H1 (cell line): ENCODE data around the gene NR2C2. TPM values are rescaled to one million over a fixed set of nuclear protein-coding genes. Genes with fewer than 3 reads are reported as not detected.

ENCODE experiments used
- CTCF ChIA-PET: fragments of 300-600 bp; sonication (Branson Sonifier 250); formaldehyde crosslinking; loops from one replicate; lab custom pipeline; 2021; ENCODE audit not compliant: partially characterized antibody; lab: Charles Lee
- POLR2A ChIA-PET: fragments of 300-600 bp; sonication (Branson Sonifier 250); formaldehyde crosslinking; loops from one replicate; lab custom pipeline; 2021; ENCODE audit warnings: inconsistent platforms; ENCODE audit not compliant: partially characterized antibody; lab: Charles Lee
- DNase-seq, 2 experiments: peaks; one replicate each; pipeline versions ENCODE4 v3.0.0 to v3.0.0-alpha.2; 2010 to 2022; ENCODE audit warnings: low spot score in 2 of 2, low read depth in 1 of 2, mixed read lengths in 1 of 2
- FAIRE-seq: peaks from 2 replicates; lab custom pipeline; 2011; peaks lifted over from hg19 to GRCh38; lab: Jason Lieb, UNC
- H2AFZ ChIP-seq: 2 replicates; pipeline ENCODE4 v1.8.1; 2012; ENCODE audit warnings: low read length, inconsistent platforms
- H2AK5ac ChIP-seq: 2 replicates; pipeline ENCODE4 v1.6.1; 2013; ENCODE audit warnings: low read depth, low read length
- H2BK120ac ChIP-seq: replicated peaks from 2 replicates; pipeline ENCODE3; 2013; ENCODE audit warnings: low read depth, low read length, inconsistent platforms
- H2BK12ac ChIP-seq: 2 replicates; pipeline ENCODE4 v1.6.1; 2013; ENCODE audit warnings: low read depth, low read length
- H2BK15ac ChIP-seq: 2 replicates; pipeline ENCODE4 v1.6.1; 2013; ENCODE audit warnings: low read length
- H2BK20ac ChIP-seq: 2 replicates; pipeline ENCODE4 v1.6.1; 2013; ENCODE audit warnings: low read length
- H2BK5ac ChIP-seq: 2 replicates; pipeline ENCODE4 v1.6.1; 2013; ENCODE audit warnings: low read depth, low read length
- H3K14ac ChIP-seq: 2 replicates; pipeline ENCODE4 v1.6.1; 2013; ENCODE audit warnings: inconsistent platforms; ENCODE audit not compliant: insufficient read length
- H3K18ac ChIP-seq: 2 replicates; pipeline ENCODE4 v1.6.1; 2013; ENCODE audit warnings: low read length; ENCODE audit errors: extremely low read depth
- H3K23ac ChIP-seq: 2 replicates; pipeline ENCODE4 v1.6.1; 2013; ENCODE audit warnings: inconsistent platforms; ENCODE audit not compliant: insufficient read length
- H3K23me2 ChIP-seq: 2 replicates; pipeline ENCODE4 v1.6.1; 2013; ENCODE audit warnings: low read depth, low read length
- H3K27ac ChIP-seq: 2 replicates; pipeline ENCODE4 v1.6.1; 2011; ENCODE audit warnings: low read depth, low read length, inconsistent platforms
- H3K27me3 ChIP-seq, 4 experiments: replicated peaks in 1 of 4; 1 replicate in 1 of 4; 2 replicates in 3 of 4; pipeline versions ENCODE4 v1.6.1 to v1.8.1; 2011 to 2013; ENCODE audit warnings: low read length in 3 of 4, mild to moderate bottlenecking in 3 of 4, inconsistent platforms in 2 of 4, mixed read lengths in 2 of 4, moderate library complexity in 1 of 4; ENCODE audit not compliant: control insufficient read depth in 3 of 4, insufficient read depth in 3 of 4; ENCODE audit errors: extremely low read depth in 1 of 4
- H3K36me3 ChIP-seq, 4 experiments: 2 replicates each; pipeline versions ENCODE4 v1.6.1 to v1.8.1; 2011 to 2013; ENCODE audit warnings: mild to moderate bottlenecking in 4 of 4, low read length in 3 of 4, moderate library complexity in 2 of 4, control low read depth in 1 of 4, inconsistent platforms in 1 of 4; ENCODE audit not compliant: insufficient read depth in 4 of 4, control insufficient read depth in 2 of 4
- H3K4ac ChIP-seq: replicated peaks from 2 replicates; pipeline ENCODE3; 2013; ENCODE audit warnings: low read length, low read depth, mixed read lengths, inconsistent platforms; ENCODE audit not compliant: insufficient read length
- H3K4me1 ChIP-seq, 4 experiments: replicated peaks in 1 of 4; 1 replicate in 1 of 4; 2 replicates in 3 of 4; pipeline versions ENCODE4 v1.6.1 to v1.8.1; 2011 to 2013; ENCODE audit warnings: low read length in 3 of 4, inconsistent platforms in 2 of 4, mixed read lengths in 1 of 4; ENCODE audit not compliant: insufficient read depth in 4 of 4, control insufficient read depth in 3 of 4
- H3K4me2 ChIP-seq, 2 experiments: 2 replicates each; pipeline versions ENCODE4 v1.6.1 to v1.8.1; 2011 to 2013; ENCODE audit warnings: low read depth in 2 of 2, low read length in 2 of 2, control low read depth in 1 of 2, inconsistent platforms in 1 of 2, mild to moderate bottlenecking in 1 of 2; ENCODE audit not compliant: insufficient read depth in 1 of 2
- H3K4me3 ChIP-seq, 4 experiments: fragments of 200-600, 300-600 bp in 1 of 4; sonication (generic), shearing (Covaris generic), sonication (Bioruptor Twin) in 1 of 4; 2 replicates each; pipeline versions ENCODE4 v1.5.1 to v1.8.1; 2011 to 2016; ENCODE audit warnings: low read length in 4 of 4, low read depth in 3 of 4, control low read depth in 2 of 4, inconsistent platforms in 2 of 4, mild to moderate bottlenecking in 2 of 4, mixed read lengths in 1 of 4, moderate library complexity in 1 of 4; ENCODE audit not compliant: insufficient read depth in 2 of 4; ENCODE audit errors: extremely low read depth in 1 of 4
- H3K56ac ChIP-seq: replicated peaks from 2 replicates; pipeline ENCODE3; 2013; ENCODE audit warnings: low read depth, mild to moderate bottlenecking, mixed read lengths, low read length, inconsistent platforms; ENCODE audit not compliant: insufficient read length
- H3K79me1 ChIP-seq: 2 replicates; pipeline ENCODE4 v1.6.1; 2013; ENCODE audit warnings: low read depth, low read length, control low read depth
- H3K79me2 ChIP-seq, 2 experiments: 2 replicates each; pipeline versions ENCODE4 v1.6.1 to v1.8.1; 2012 to 2013; ENCODE audit warnings: low read length in 2 of 2, mild to moderate bottlenecking in 2 of 2, inconsistent platforms in 1 of 2; ENCODE audit not compliant: insufficient read depth in 2 of 2, control insufficient read depth in 1 of 2
- H3K9ac ChIP-seq, 4 experiments: replicated peaks in 1 of 4; 1 replicate in 1 of 4; 2 replicates in 3 of 4; pipeline versions ENCODE4 v1.6.1 to v1.8.1; 2011 to 2013; ENCODE audit warnings: low read depth in 3 of 4, low read length in 3 of 4, control low read depth in 2 of 4, mild to moderate bottlenecking in 2 of 4, moderate library complexity in 2 of 4, inconsistent platforms in 1 of 4; ENCODE audit errors: extremely low read depth in 1 of 4
- H3K9me3 ChIP-seq, 2 experiments: 2 replicates each; pipeline versions ENCODE4 v1.6.1 to v1.8.1; 2012 to 2013; ENCODE audit warnings: mild to moderate bottlenecking in 2 of 2, moderate library complexity in 2 of 2, control low read depth in 1 of 2, inconsistent platforms in 1 of 2, low read depth in 1 of 2, low read length in 1 of 2, mixed read lengths in 1 of 2; ENCODE audit not compliant: insufficient read depth in 2 of 2
- H4K20me1 ChIP-seq, 2 experiments: replicated peaks in 1 of 2; 2 replicates each; pipeline versions ENCODE3 to v1.8.1; 2011 to 2013; ENCODE audit warnings: inconsistent platforms in 2 of 2, low read length in 2 of 2, mild to moderate bottlenecking in 1 of 2; ENCODE audit not compliant: insufficient read depth in 2 of 2, control insufficient read depth in 1 of 2
- H4K5ac ChIP-seq: 2 replicates; pipeline ENCODE4 v1.6.1; 2013; ENCODE audit warnings: low read length, low read depth, mixed read lengths, inconsistent platforms; ENCODE audit not compliant: insufficient read length
- H4K8ac ChIP-seq: 2 replicates; pipeline ENCODE4 v1.8.0; 2013; ENCODE audit warnings: mild to moderate bottlenecking, moderate library complexity, low read length, inconsistent platforms; ENCODE audit not compliant: insufficient read depth; ENCODE audit errors: extremely low read depth
- H4K91ac ChIP-seq: replicated peaks from 2 replicates; pipeline ENCODE3; 2013; ENCODE audit warnings: low read length, mixed read lengths, inconsistent platforms; ENCODE audit not compliant: insufficient read length
- CBX5 ChIP-seq: fragments of 300-800, 300-1000 bp; sonication (generic); IDR thresholded peaks from 2 replicates; pipeline ENCODE4 v1.7.1; 2016; ENCODE audit warnings: antibody characterized with exemption, low read length, low read depth
- CTBP2 ChIP-seq: IDR thresholded peaks from 2 replicates; pipeline ENCODE4 v1.7.0; 2011; ENCODE audit warnings: borderline replicate concordance, mild to moderate bottlenecking, moderate library complexity, mixed read lengths, low read length; ENCODE audit not compliant: insufficient read depth, insufficient read length
- EP300 ChIP-seq, 2 experiments: IDR thresholded peaks; 1 replicate in 1 of 2; 2 replicates in 1 of 2; pipeline ENCODE4 v1.6.1; 2011 to 2012; ENCODE audit warnings: low read depth in 2 of 2, low read length in 2 of 2, mild to moderate bottlenecking in 2 of 2, borderline replicate concordance in 1 of 2, inconsistent platforms in 1 of 2, moderate library complexity in 1 of 2
- NRF1 ChIP-seq: IDR thresholded peaks from 2 replicates; pipeline ENCODE4 v1.6.1; 2011; ENCODE audit warnings: mild to moderate bottlenecking, low read depth, low read length, improper control_type of control experiment
- SRF ChIP-seq: IDR thresholded peaks from 2 replicates; pipeline ENCODE4 v1.6.1; 2011; ENCODE audit warnings: mild to moderate bottlenecking, low read depth, low read length, moderate library complexity
- TCF12 ChIP-seq: IDR thresholded peaks from 2 replicates; pipeline ENCODE4 v1.6.1; 2011; ENCODE audit warnings: low read depth, mild to moderate bottlenecking, low read length
- TEAD4 ChIP-seq: IDR thresholded peaks from 2 replicates; pipeline ENCODE4 v1.6.1; 2012; ENCODE audit warnings: low read depth, low read length, inconsistent platforms, mixed read lengths
- ZNF274 ChIP-seq: IDR thresholded peaks from 2 replicates; pipeline ENCODE4 v1.7.0; 2012; ENCODE audit warnings: low read length, borderline replicate concordance; ENCODE audit errors: extremely low read depth
- WGBS, 2 experiments: shearing (Covaris generic) in 1 of 2; methylation state at CpG; one replicate each; pipeline versions ENCODE4 v1.1.6 to v1.1.7; 2013 to 2015; ENCODE audit warnings: low lambda C conversion rate in 2 of 2, mixed read lengths in 2 of 2, inconsistent platforms in 1 of 2, low coverage in 1 of 2, missing lambda C conversion rate in 1 of 2; ENCODE audit not compliant: insufficient replicate concordance in 2 of 2, insufficient coverage in 1 of 2, insufficient read length in 1 of 2; ENCODE audit errors: extremely low coverage in 1 of 2, missing lambda C conversion rate in 1 of 2; 5-methylcytosine and 5-hydroxymethylcytosine counted together
- polyA plus RNA-seq, 7 experiments: library from polyadenylated mRNA; depleted of rRNA in 3 of 7; stranded (reverse) in 5 of 7; unstranded in 2 of 7; fragments of >200 nt in 5 of 7; fragments of 200-250 nt in 2 of 7; gene quantifications; 1 replicate in 5 of 7; 2 replicates in 1 of 7; 4 replicates in 1 of 7; pipeline versions ENCODE4 v1.2.1 to v1.2.3, GENCODE V29; 2011 to 2013; ENCODE audit warnings: missing spikeins in 2 of 7, mixed read lengths in 2 of 7
- total RNA-seq: library from RNA; stranded (reverse); fragmentation: NEBNext Ultra II Directional; extraction: Animal tissue kit (Norgen Biotek cat#: 25700); gene quantifications from 2 replicates; pipeline ENCODE4 v1.2.1, GENCODE V29; 2021
- TF ChIP-seq, protein P1 (sequence below): IDR thresholded peaks from 2 replicates; pipeline ENCODE4 v1.6.1; 2012; ENCODE audit warnings: low read length, inconsistent platforms

NR2C2 gene
- total and polyA plus RNA-seq, 2 of the 8 experiments (the other 6 are each of a cell fraction or from before 2014, with no cell fraction given) = 16.6 to 44.4 TPM

DNA sequence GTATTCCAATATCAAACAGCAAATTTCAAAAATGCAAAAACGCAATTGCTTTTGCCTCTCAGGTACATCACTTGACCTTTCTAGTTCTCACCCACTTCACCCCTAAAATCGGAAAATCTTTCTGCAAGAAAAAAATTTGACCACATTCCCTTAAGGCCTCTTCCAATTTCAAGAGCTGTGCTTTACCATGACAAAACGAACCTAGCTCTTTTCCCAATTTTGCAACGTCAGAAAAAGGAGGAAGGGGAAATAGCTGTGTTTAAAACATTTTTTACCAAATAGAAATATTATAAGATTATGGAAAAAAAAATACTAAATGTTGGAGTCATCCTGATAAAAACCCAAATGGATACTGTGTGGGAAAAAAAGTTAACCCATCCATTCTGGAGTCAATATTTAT, 1.1 kb upstream of the NR2C2 start:
- POLR2A ChIA-PET = interaction anchor here (0.7 to 2.4 kb wide), 13 partner anchors 10 to 295 kb away, joined by 3 to 22 read pairs (median 4); partner anchors contain the start of gene CCDC174

More for the DNA sequence above, 1.1 kb upstream of the NR2C2 start:
- peaks cover 4 to 10% (median 6%) of the 10 kb centered on the region in 4 experiments; a peak in 4 of 7 replicates for H3K4me1 ChIP-seq
- peaks cover 7 to 16% of the 10 kb centered on the region in 2 experiments for H4K20me1 ChIP-seq
- H3K56ac ChIP-seq = no peak overlapping the region
- H2AK5ac ChIP-seq = no peak overlapping the region
- H2AFZ ChIP-seq = no peak overlapping the region
- H2BK5ac ChIP-seq = no peak overlapping the region
- TF ChIP-seq TEAD4 (no peak), EP300 (IDR thresholded peaks at IDR 0.05; ENCODE audit: borderline replicate concordance in 1 of 2, low read depth in 2 of 2, low read length in 2 of 2) (no peak), CBX5 (no peak), CTBP2 (no peak), TCF12 (no peak), SRF (no peak), NRF1 (no peak), ZNF274 (no peak)
- TF ChIP-seq, protein P1, sequence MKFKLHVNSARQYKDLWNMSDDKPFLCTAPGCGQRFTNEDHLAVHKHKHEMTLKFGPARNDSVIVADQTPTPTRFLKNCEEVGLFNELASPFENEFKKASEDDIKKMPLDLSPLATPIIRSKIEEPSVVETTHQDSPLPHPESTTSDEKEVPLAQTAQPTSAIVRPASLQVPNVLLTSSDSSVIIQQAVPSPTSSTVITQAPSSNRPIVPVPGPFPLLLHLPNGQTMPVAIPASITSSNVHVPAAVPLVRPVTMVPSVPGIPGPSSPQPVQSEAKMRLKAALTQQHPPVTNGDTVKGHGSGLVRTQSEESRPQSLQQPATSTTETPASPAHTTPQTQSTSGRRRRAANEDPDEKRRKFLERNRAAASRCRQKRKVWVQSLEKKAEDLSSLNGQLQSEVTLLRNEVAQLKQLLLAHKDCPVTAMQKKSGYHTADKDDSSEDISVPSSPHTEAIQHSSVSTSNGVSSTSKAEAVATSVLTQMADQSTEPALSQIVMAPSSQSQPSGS = no peak
- no peaks in the 10 kb centered on the region for H3K23me2 ChIP-seq
- H3K4me3 ChIP-seq = peak overlapping the region; percentile 92 to 99 (median 95); a peak in 7 of 8 replicates
- peaks cover 13 to 35% (median 18%) of the 10 kb centered on the region in 4 experiments for H3K36me3 ChIP-seq
- no peak overlapping the region for H3K23ac ChIP-seq
- no peak overlapping the region for H4K91ac ChIP-seq
- no peak overlapping the region for H4K8ac ChIP-seq
- no peak overlapping the region for H3K27ac ChIP-seq
- 42% methylated on average over 4 of the region's 4 CpGs; no CpG with 5 or more reads in 1 of the 2 experiments for WGBS, 2 experiments
- H3K9ac ChIP-seq = no peak overlapping the region; a peak in 1 of 7 replicates
- H3K27me3 ChIP-seq = no peaks in the 10 kb centered on the region
- H3K4me2 ChIP-seq = peak overlapping the region; percentile 71 to 84
- no peak overlapping the region for H3K4ac ChIP-seq
- H3K9me3 ChIP-seq = no peaks in the 10 kb centered on the region
- H3K79me1 ChIP-seq = peaks cover 8% of the 10 kb centered on the region
- no peak overlapping the region for H2BK120ac ChIP-seq
- H4K5ac ChIP-seq = no peak overlapping the region
- CTCF ChIA-PET = interaction anchor here (0.9 to 1.1 kb wide), 3 partner anchors 19 to 165 kb away, joined by 3 to 6 read pairs (median 4); no protein-coding TSS in a partner anchor
- peaks cover 34 to 71% of the 10 kb centered on the region in 2 experiments for H3K79me2 ChIP-seq
- DNase-seq = no peak
- no peak overlapping the region for H2BK20ac ChIP-seq
- no peak overlapping the region for H3K14ac ChIP-seq
- H2BK12ac ChIP-seq = no peak overlapping the region
- no peak overlapping the region for H2BK15ac ChIP-seq
- FAIRE-seq = no peak
- no peak overlapping the region for H3K18ac ChIP-seq
